Tibial artery (tissue), 4 donors: ENCODE measurements around the gene DMRTA1.
A peak's percentile ranks its signal among the peaks of the same experiment; 100 is the strongest.

Experiments used
- DNase-seq, 2 donors: peaks; one replicate each; pipeline ENCODE4 v3.0.0-alpha.2; 2019
- H3K27ac ChIP-seq, 2 donors: fragments of 200-600 bp; sonication (generic) in 1 of 2; 1 replicate in 1 of 2; 2 replicates in 1 of 2; pipeline ENCODE4 v1.5.1; 2018 to 2019; ENCODE audit warnings: mild to moderate bottlenecking in 1 of 2
- H3K27me3 ChIP-seq, 2 donors: fragments of 200-600 bp; sonication (generic) in 1 of 2; one replicate each; pipeline versions ENCODE4 v1.5.1 to v1.6.0; 2016 to 2019
- H3K36me3 ChIP-seq, 3 donors: fragments of 200-600 bp; sonication (generic) in 2 of 3; one replicate each; pipeline ENCODE4 v1.5.1; 2016 to 2019; ENCODE audit warnings: mild to moderate bottlenecking in 2 of 3
- H3K4me1 ChIP-seq, 4 donors: fragments of 200-600 bp; sonication (generic) in 2 of 4; 1 replicate in 3 of 4; 2 replicates in 1 of 4; pipeline ENCODE4 v1.5.1; 2016 to 2019
- H3K4me3 ChIP-seq, 2 donors: fragments of 200-600 bp; sonication (generic) in 1 of 2; 1 replicate in 1 of 2; 2 replicates in 1 of 2; pipeline ENCODE4 v1.5.1; 2018 to 2019; ENCODE audit warnings: mild to moderate bottlenecking in 2 of 2
- H3K9me3 ChIP-seq, 3 donors: fragments of 200-600 bp; sonication (generic) in 1 of 3; one replicate each; pipeline ENCODE4 v1.5.1; 2016 to 2019
- intact Hi-C: fragments of 100-400 bp; cut with DNase I; formaldehyde crosslinking; loops from one replicate; pipeline ENCODE4 v1.15.0; 2023; ENCODE audit warnings: low total_unique reads
- TF ChIP-seq, protein P1 (sequence below), 2 experiments: fragments of 200-600 bp in 1 of 2; fragments of 450-650 bp in 1 of 2; IDR thresholded peaks; one replicate each; pipeline ENCODE4 v1.5.1; 2017 to 2019; ENCODE audit warnings: antibody characterized with exemption in 2 of 2, mild to moderate bottlenecking in 1 of 2, moderate library complexity in 1 of 2

Gene DMRTA1

DNA sequence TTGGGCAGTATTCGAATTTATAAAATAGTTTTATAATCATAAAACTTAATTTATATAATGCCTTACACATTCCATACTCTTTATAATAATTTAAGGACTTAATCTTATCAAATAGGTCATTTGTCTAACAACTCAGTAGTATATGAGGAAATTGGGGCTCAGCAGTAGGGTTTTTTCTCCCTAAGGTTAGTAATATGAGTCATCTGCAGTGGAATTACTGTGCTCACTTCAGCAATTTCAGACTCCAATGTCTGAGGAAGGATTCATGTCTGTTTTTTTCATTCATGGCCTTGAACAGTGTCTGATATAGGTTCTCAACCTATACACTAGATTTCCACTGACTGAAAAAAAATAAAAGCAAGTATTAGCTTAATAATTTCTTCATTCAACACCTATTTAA lies 7.4 kb downstream of the DMRTA1 start:
- DNase-seq, result no peak
- intact Hi-C loops, result loop anchor here (5.0 to 10.0 kb wide), 2 partner anchors 149 to 642 kb away; no protein-coding TSS in a partner anchor
- Histone ChIP-seq H3K36me3 (no peaks in the 10 kb centered on the region), H3K4me1 (no peaks in the 10 kb centered on the region), H3K27me3 (no peaks in the 10 kb centered on the region), H3K27ac (no peak overlapping the region), H3K9me3 (no peaks in the 10 kb centered on the region), H3K4me3 (no peak overlapping the region)
- TF ChIP-seq, protein P1, sequence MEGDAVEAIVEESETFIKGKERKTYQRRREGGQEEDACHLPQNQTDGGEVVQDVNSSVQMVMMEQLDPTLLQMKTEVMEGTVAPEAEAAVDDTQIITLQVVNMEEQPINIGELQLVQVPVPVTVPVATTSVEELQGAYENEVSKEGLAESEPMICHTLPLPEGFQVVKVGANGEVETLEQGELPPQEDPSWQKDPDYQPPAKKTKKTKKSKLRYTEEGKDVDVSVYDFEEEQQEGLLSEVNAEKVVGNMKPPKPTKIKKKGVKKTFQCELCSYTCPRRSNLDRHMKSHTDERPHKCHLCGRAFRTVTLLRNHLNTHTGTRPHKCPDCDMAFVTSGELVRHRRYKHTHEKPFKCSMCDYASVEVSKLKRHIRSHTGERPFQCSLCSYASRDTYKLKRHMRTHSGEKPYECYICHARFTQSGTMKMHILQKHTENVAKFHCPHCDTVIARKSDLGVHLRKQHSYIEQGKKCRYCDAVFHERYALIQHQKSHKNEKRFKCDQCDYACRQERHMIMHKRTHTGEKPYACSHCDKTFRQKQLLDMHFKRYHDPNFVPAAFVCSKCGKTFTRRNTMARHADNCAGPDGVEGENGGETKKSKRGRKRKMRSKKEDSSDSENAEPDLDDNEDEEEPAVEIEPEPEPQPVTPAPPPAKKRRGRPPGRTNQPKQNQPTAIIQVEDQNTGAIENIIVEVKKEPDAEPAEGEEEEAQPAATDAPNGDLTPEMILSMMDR (IDR thresholded peaks at IDR 0.05), result no peak

GRCh38 chr9:22455181-22455580 lies 8.6 kb downstream of the DMRTA1 start:
- Histone ChIP-seq H3K9me3 (no peaks in the 10 kb centered on the region), H3K27me3 (no peaks in the 10 kb centered on the region), H3K27ac (no peak overlapping the region), H3K4me1 (no peaks in the 10 kb centered on the region), H3K4me3 (no peak overlapping the region), H3K36me3 (no peaks in the 10 kb centered on the region)
- TF ChIP-seq, protein P1 (IDR thresholded peaks at IDR 0.05), result no peak
- DNase-seq, result no peak
- intact Hi-C loops, result loop anchor here (10.0 kb wide), 1 partner anchor 150 kb away; no protein-coding TSS in a partner anchor

DNA sequence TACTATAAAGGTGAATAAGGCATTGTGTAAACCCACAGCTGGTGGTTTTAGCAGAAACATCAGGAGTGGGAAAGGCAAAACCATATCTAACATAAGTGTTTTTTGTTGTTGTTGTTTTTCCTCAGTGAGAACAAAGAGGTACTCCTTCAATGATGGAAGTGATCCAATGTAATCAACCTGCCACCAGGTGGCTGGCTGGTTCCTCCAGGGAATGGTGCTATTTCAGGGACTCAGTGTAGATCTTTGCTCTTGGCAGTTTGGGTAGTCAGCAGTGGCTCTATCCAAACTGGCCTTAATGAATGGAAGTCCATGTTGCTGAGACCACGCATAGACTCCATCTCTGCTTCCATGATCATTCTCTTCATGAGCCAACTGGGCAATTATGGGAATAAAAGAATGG lies 10.8 kb downstream of the DMRTA1 start:
- no peak for DNase-seq
- Histone ChIP-seq H3K27me3 (no peaks in the 10 kb centered on the region), H3K27ac (no peak overlapping the region), H3K4me1 (no peaks in the 10 kb centered on the region), H3K36me3 (no peaks in the 10 kb centered on the region), H3K9me3 (no peaks in the 10 kb centered on the region), H3K4me3 (no peak overlapping the region)
- TF ChIP-seq, protein P1 (IDR thresholded peaks at IDR 0.05), result no peak
- intact Hi-C loops, result loop anchor here (10.0 kb wide), 1 partner anchor 153 kb away; no protein-coding TSS in a partner anchor

DNA sequence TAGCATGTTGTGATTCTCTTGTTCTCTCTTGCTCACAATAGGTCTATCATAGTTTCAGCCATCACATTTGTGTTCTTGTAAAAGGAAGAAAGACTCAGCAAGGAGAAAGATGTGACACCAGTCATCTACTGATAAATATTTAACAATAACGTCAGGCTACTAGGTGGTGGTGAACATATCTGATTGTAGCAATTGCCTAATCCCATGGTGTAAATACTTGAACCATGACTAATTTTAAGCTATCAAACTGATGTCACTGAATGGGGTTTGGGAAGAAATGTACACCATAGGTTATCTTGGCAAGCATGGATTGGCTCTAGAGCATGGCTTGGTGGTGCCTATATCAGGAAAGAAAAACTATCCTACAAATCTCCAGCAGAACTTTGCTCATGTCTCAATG lies 16.6 kb downstream of the DMRTA1 start:
- no peaks in the 10 kb centered on the region for H3K9me3 ChIP-seq
- TF ChIP-seq, protein P1 (IDR thresholded peaks at IDR 0.05), result no peak
- H3K4me3 ChIP-seq, result no peak overlapping the region
- intact Hi-C loops, result no loop called here
- DNase-seq, result no peak
- no peaks in the 10 kb centered on the region for H3K27me3 ChIP-seq
- H3K36me3 ChIP-seq, result no peaks in the 10 kb centered on the region
- no peak overlapping the region for H3K27ac ChIP-seq
- no peaks in the 10 kb centered on the region for H3K4me1 ChIP-seq

DNA sequence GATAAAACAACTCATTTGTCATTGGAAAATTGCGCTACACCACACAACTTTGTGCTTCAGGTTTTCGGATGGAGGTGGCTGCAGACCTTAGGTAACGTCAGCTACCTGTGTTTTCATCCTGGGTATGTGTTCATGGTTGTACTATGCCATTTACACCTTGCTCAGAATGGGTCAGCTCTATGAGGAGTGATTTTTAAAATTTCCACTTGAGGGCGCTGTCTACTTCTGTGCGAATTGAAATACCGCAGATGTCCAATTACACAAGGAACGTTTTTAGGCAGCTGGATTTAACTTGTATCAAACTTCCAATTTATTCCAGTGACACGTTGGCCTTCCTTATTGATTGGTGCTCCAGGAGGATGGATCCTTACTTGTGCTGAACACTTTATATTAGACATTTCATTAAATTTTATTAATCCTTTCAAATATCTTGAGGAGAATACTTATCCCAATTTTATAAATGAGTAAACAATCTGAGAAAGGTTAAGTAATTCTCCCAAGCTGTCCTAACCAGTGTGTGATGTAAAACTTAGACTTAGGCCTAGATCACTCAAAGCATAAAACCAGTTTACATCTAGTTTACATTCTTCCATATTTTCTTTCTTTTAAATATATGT lies 23.4 kb downstream of the DMRTA1 start:
- TF ChIP-seq, protein P1 (IDR thresholded peaks at IDR 0.05), result peak in 1 of 2 experiments; percentile 26
- no peak overlapping the region for H3K27ac ChIP-seq
- no peaks in the 10 kb centered on the region for H3K36me3 ChIP-seq
- intact Hi-C loops, result no loop called here
- no peak for DNase-seq
- no peaks in the 10 kb centered on the region for H3K27me3 ChIP-seq
- no peaks in the 10 kb centered on the region for H3K4me1 ChIP-seq
- no peaks in the 10 kb centered on the region for H3K9me3 ChIP-seq
- no peak overlapping the region for H3K4me3 ChIP-seq
